Stomach (tissue), 9 donors: ENCODE data around the gene SLC25A51. TPM values are rescaled to one million over a fixed set of nuclear protein-coding genes. Genes with fewer than 3 reads are reported as not detected.

Source experiments
- DNase-seq, 2 donors: peaks; one replicate each; pipeline versions ENCODE4 v3.0.0 to v3.0.0-alpha.2; 2013 to 2019
- H3K27ac ChIP-seq, 5 donors: fragments of 200-600 bp in 4 of 5; sonication (generic) in 4 of 5; one replicate each; pipeline ENCODE4 v1.5.1; 2013 to 2019; ENCODE audit warnings: mild to moderate bottlenecking in 1 of 5, moderate library complexity in 1 of 5
- H3K27me3 ChIP-seq, 3 donors: fragments of 200-600 bp; sonication (generic); one replicate each; pipeline ENCODE4 v1.5.1; 2017 to 2019; ENCODE audit warnings: mixed run types in 1 of 3
- H3K36me3 ChIP-seq, 4 donors: fragments of 200-600 bp; sonication (generic); 1 replicate in 3 of 4; 2 replicates in 1 of 4; pipeline ENCODE4 v1.5.1; 2016 to 2019
- H3K4me1 ChIP-seq, 4 donors: fragments of 200-600 bp; sonication (generic); one replicate each; pipeline ENCODE4 v1.5.1; 2016 to 2019
- H3K4me3 ChIP-seq, 4 donors: fragments of 200-600 bp; sonication (generic) in 3 of 4; one replicate each; pipeline ENCODE4 v1.5.1; 2016 to 2019; ENCODE audit warnings: mild to moderate bottlenecking in 1 of 4
- H3K9me3 ChIP-seq, 4 donors: fragments of 200-600 bp; sonication (generic); one replicate each; pipeline ENCODE4 v1.5.1; 2016 to 2019
- CTCF ChIP-seq, 7 experiments: fragments of 450-650 bp in 4 of 7; fragments of 200-600 bp in 3 of 7; sonication (generic) in 3 of 7; IDR thresholded peaks; one replicate each; pipeline ENCODE4 v1.5.1; 2016 to 2019; ENCODE audit warnings: antibody characterized with exemption in 7 of 7, control low read depth in 2 of 7, mild to moderate bottlenecking in 1 of 7
- EP300 ChIP-seq: sonication (generic); formaldehyde crosslinking; IDR thresholded peaks from one replicate; pipeline ENCODE4 v1.6.1; 2017; ENCODE audit warnings: antibody characterized with exemption
- POLR2A ChIP-seq, 4 donors: fragments of 450-650 bp; IDR thresholded peaks; one replicate each; pipeline ENCODE4 v1.6.1; 2016; ENCODE audit warnings: antibody characterized with exemption in 4 of 4, control low read depth in 2 of 4, mild to moderate bottlenecking in 1 of 4, moderate library complexity in 1 of 4
- POLR2AphosphoS5 ChIP-seq, 3 donors: sonication (generic); formaldehyde crosslinking; IDR thresholded peaks; one replicate each; pipeline ENCODE4 v1.6.1; 2016; ENCODE audit warnings: antibody characterized with exemption in 3 of 3
- WGBS, 5 donors: extraction: QIAGEN DNeasy Blood & Tissue Kit in 3 of 5; methylation state at CpG; one replicate each; pipeline versions ENCODE4 v1.1.5 to v1.1.7; 2013 to 2018; 5-methylcytosine and 5-hydroxymethylcytosine counted together
- intact Hi-C: fragments of 100-400 bp; cut with DNase I; formaldehyde crosslinking; loops from one replicate; pipeline ENCODE4 v1.15.1; 2023; ENCODE audit warnings: low total_unique reads
- polyA plus RNA-seq, 3 donors: library from polyadenylated mRNA; stranded (reverse); fragments of 200-250 nt; gene quantifications; one replicate each; pipeline ENCODE4 v1.2.3, GENCODE V29; 2013
- total RNA-seq, 5 donors: library from RNA; depleted of rRNA; stranded (reverse); fragments of >200 nt; gene quantifications; one replicate each; pipeline versions ENCODE4 v1.1.0 to v1.2.3, GENCODE V29; 2014 to 2016
- donor health status: healthy with polysubstance abuse.
- donor health status: Bipolar disorder and iron deficiency.
- donor health status: healthy.

The SLC25A51 gene
- total and polyA plus RNA-seq, 8 donors: 3.5 to 41.5 (median 9.8) TPM

- no peak overlapping the region for H3K27ac ChIP-seq
- H3K36me3 ChIP-seq: peaks cover 0 to 13% (median 1%) of the 10 kb centered on the region in 4 donors
- no peak for DNase-seq
- TF ChIP-seq EP300 (no peak), POLR2A (IDR thresholded peaks at IDR 0.05) (no peak), CTCF (IDR thresholded peaks at IDR 0.05) (no peak)
- WGBS, 5 donors: 43 to 60% (median 48%) methylated on average over 4 of the region's 4 CpGs
- intact Hi-C loops: no loop called here
- no peak overlapping the region for H3K4me3 ChIP-seq
- H3K27me3 ChIP-seq: no peaks in the 10 kb centered on the region
- H3K9me3 ChIP-seq: no peaks in the 10 kb centered on the region
- peaks cover 0 to 23% (median 15%) of the 10 kb centered on the region in 4 donors for H3K4me1 ChIP-seq
Observed at GRCh38 chr9:37936965-37937364, 33.0 kb upstream of the SLC25A51 start.

GRCh38 chr9:37936376-37936775 lies 32.4 kb upstream of the SLC25A51 start:
- Histone ChIP-seq H3K9me3 (no peaks in the 10 kb centered on the region), H3K4me1 (peaks cover 0 to 22% (median 15%) of the 10 kb centered on the region in 4 donors), H3K36me3 (peaks cover 0 to 13% (median 1%) of the 10 kb centered on the region in 4 donors), H3K27ac (no peak overlapping the region), H3K27me3 (no peaks in the 10 kb centered on the region), H3K4me3 (no peak overlapping the region)
- DNase-seq: no peak
- TF ChIP-seq CTCF (IDR thresholded peaks at IDR 0.05) (no peak), EP300 (no peak), POLR2AphosphoS5 (IDR thresholded peaks at IDR 0.05) (no peak), POLR2A (IDR thresholded peaks at IDR 0.05) (no peak)
- intact Hi-C loops: no loop called here
- WGBS, 5 donors: 82 to 88% (median 86%) methylated on average over 5 of the region's 5 CpGs

DNA sequence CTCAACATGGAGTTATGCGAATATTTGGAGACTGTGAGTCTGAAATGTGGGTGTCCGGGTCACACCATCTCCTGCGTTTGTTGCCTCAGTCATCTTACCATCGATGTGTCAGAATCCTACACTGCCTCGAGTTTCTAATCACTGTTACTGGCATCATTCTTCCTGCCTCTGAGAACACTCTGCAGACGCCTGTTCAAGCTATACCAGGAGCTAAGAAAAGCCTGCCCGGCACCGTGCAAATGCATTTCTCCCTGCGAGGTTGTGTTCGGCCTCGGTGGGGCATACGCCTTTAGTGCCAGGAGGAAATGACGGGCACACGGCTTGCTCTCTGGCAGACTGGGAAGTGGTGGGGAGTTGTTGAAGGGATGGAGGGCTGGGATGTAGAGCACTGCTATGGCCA lies 31.2 kb upstream of the SLC25A51 start:
- H3K4me1 ChIP-seq: peaks cover 0 to 22% (median 15%) of the 10 kb centered on the region in 4 donors
- intact Hi-C loops: no loop called here
- no peak for TF ChIP-seq EP300
- TF ChIP-seq POLR2AphosphoS5 (IDR thresholded peaks at IDR 0.05): no peak
- no peak for TF ChIP-seq CTCF (IDR thresholded peaks at IDR 0.05)
- no peak for TF ChIP-seq POLR2A (IDR thresholded peaks at IDR 0.05)
- H3K27ac ChIP-seq: no peak overlapping the region
- H3K27me3 ChIP-seq: no peaks in the 10 kb centered on the region
- no peak overlapping the region for H3K4me3 ChIP-seq
- peaks cover 0 to 12% (median 1%) of the 10 kb centered on the region in 4 donors for H3K36me3 ChIP-seq
- no peak for DNase-seq
- H3K9me3 ChIP-seq: no peaks in the 10 kb centered on the region
- 89 to 93% (median 91%) methylated on average over 14 of the region's 14 CpGs for WGBS, 5 donors

- Histone ChIP-seq H3K4me3 (no peak overlapping the region), H3K9me3 (no peaks in the 10 kb centered on the region), H3K4me1 (peaks cover 0 to 17% (median 5%) of the 10 kb centered on the region in 4 donors), H3K27ac (no peak overlapping the region), H3K36me3 (peaks cover 6 to 13% (median 8%) of the 10 kb centered on the region in 4 donors), H3K27me3 (no peaks in the 10 kb centered on the region)
- TF ChIP-seq CTCF (IDR thresholded peaks at IDR 0.05): no peak
- no peak for TF ChIP-seq POLR2A (IDR thresholded peaks at IDR 0.05)
- TF ChIP-seq POLR2AphosphoS5 (IDR thresholded peaks at IDR 0.05): no peak
- no peak for TF ChIP-seq EP300
- intact Hi-C loops: no loop called here
- no peak for DNase-seq
- WGBS, 5 donors: 91 to 98% (median 94%) methylated on average over 5 of the region's 5 CpGs
Observed at GRCh38 chr9:37931592-37931991, 27.7 kb upstream of the SLC25A51 start.
